SW 1271 (cell line): ENCODE measurements around the gene XPR1.

Experiments
- DNase-seq, 2 experiments: peaks; one replicate each; lab custom pipeline; 2025; lab: John Stamatoyannopoulos, UW

XPR1 gene

GRCh38 chr1:180615493-180616290, 16.1 kb upstream of the XPR1 start:
- DNase-seq, result no peak

DNA sequence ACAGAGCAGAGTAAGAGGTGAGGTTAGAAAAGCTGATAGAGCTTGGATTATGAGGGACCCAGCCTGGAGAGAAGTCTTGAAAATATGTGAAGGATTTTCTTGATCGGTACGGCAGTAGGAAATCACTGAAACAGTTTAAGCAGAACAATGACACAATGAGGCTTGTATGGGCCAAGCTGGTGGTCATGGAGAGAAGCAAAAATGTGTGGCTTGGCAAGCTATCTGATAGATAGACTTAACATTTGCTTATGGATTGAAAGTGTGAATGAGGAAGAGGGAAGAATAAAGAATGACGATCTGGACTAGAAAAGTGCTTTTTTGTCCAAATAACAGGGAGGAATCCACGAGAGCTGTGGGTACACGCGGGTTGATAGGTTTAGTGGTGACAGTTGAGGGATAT, 15.4 kb upstream of the XPR1 start:
- no peak for DNase-seq

DNA sequence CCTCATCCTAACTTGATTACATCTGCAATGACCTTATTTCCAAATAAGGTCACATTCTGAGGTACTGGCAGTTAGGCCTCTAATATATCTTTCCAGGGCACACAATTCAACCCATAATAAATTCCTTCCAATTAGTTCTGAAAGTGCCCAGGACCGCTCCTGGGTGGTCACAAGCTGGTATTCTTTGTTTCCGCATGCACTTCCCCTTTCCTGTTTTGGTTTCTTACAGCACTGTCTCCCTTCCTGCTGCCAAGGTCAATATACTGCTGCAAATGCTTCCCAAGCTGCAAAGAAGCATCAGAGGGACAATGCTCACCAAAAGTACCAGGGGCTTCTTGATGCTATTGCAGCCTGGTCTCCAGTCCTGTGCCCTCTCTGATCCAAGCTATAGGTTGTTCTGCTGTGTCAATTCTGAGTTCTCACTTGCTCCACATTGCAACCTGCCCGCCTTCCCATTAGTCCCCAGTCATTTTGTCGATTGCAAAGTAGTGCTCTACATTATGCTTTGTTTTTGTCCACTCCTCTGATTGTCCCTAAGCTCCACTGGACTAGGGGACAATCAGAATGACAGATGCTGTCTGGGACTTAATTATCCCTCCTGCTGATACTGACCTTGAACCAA, 13.9 kb upstream of the XPR1 start:
- no peak for DNase-seq

- no peak for DNase-seq
These were observed 11.2 kb upstream of the XPR1 start for GRCh38 chr1:180620581-180620980.

DNA sequence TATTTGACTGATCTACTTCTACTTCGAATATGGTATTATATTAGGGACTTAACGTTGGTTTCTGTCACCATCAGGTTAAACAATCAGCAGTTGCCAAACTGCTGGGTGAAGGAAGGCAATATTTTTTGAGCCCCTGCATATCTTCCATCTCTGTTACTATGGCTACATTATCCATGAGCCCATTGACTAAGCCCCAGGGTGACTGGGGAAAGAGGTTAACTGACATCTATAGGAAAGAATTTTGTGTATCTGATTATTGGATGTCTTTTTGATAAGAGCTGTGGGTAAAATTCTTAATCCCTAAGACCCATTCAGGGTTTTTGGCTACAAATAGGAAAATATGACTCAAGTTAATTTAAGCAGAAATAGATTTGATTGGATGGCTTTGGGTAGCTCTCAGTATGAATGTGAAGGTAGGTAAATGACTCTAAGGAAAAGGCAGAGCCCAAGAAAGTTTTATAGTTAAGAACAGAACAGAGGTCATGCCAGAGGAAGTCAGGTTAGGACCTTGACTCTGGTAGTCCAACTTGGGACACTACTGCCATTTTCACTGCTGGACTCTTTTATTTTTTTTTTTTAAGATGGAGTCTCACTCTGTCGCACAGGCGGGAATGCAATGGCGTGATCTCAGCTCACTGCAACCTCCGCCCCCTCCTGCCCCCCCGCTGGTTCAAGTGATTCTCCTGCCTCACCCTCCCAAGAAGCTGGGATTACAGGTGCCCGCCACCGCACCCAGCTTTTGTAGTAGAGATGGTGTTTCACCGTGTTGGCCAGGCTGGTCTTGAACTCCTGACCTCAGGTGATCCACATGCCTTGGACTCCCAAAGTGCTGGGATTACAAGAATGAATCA, 8.9 kb upstream of the XPR1 start:
- DNase-seq, result no peak

- no peak for DNase-seq
These were observed 8.1 kb upstream of the XPR1 start for GRCh38 chr1:180623579-180624347.

- no peak for DNase-seq
These were observed 5.1 kb upstream of the XPR1 start for GRCh38 chr1:180626711-180627110.

- DNase-seq, result no peak
These were observed 4.4 kb upstream of the XPR1 start for GRCh38 chr1:180627411-180627810.

GRCh38 chr1:180628646-180629045, 3.2 kb upstream of the XPR1 start:
- no peak for DNase-seq

DNA sequence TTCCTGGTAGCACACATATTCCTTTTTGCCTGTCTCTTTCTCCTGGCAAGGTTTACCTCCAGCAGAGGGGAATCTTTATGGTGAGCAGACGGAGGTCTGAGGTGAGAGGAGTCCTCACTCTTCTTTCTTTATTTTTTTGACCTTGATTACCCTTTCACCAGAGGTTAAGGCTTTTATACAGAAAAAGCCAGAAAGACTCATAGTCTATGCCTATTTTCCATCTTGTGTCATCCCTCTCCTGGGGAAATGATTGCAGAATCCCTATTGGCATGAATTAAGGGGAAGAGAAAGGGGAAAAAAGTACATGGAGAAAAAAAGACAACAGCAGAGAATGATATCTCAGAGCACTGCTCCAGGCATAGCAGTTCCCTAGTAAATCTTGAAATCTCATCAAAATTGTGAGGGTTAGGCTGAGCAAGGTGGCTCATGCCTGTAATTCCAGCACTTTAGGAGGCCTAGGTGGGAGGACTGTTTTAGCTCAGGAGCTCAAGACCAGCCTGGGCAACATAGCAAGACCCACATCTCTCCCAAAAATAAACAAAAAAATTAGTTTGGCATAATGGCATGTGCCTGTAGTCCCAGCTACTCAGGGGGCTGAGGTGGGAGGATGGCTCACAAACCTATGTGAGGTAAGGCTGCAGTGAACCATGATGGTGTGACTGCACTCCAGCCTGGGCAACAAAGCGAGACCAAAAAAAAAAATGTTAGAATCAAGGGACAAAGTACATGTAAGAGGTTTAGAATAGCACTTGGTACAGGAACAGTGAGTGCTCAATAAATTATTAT, 1.2 kb upstream of the XPR1 start:
- DNase-seq, result no peak

- DNase-seq, result no peak
These were observed 542 bp upstream of the XPR1 start for GRCh38 chr1:180631194-180631765.

- no peak for DNase-seq
These were observed 669 bp downstream of the XPR1 start for GRCh38 chr1:180632326-180633056.

DNA sequence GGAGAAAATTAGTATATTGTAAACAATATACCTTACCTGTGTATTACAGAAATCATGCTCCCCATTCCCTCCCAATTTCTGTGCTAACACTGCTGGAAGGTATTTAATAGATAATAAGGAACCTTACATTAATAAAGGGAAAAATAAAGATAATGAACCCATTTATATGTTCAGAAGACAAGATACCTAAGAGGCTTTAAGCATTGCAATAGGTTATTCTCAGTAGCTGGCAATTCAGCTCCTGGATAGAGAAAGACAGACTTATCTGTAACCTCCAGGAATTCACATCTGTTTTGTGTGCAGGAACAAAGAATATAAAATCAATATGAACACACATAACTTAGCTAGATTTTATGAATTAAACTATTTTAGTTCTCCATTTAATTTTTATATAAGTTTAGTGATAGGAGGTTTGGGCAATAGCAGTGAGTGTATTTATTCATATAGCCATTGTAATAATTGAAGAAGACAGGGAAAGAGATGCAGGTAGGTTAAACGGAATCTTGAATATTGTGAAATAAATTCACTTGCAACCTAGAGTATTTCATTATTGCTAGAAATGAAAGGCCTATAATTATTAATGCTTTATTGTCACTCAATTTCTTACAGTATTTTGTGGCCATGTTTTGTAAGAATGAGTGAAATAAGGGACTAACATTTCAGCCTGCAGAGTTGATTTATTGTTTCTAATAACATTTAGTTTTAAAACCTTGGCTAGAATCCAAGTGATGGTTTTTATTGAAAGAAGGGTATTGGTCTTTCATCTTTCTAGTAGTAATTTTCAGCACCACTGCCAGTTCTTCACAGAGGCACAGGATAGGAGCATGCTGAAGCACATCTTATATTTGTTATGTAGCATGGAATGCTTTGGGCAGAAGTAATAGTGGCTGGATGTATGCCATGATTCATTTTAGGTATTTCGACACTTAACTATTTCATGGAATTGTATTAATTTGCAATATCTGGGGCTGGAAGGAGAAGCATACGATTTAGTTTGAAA, 1.5 kb downstream of the XPR1 start:
- no peak for DNase-seq

DNA sequence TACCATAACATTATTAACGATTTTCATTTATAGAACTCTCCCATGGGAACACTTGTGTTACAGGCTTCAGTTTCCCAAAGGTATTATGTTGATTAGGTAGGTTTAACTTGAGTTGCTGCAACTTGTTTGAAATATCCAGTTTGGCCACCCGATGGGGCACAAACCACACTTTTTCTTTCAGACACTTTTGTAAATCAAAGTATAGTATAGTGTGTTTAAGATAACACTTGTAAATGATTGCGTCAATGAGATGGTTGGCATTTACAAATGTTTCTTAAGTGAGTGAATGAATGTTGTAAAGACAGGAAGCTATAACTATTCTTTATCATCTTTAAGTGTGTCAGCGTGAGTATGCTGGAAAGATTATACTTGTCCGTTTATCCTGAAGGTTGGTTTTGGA, 4.3 kb downstream of the XPR1 start:
- no peak for DNase-seq

GRCh38 chr1:180639871-180640270, 8.0 kb downstream of the XPR1 start:
- DNase-seq, result no peak

DNA sequence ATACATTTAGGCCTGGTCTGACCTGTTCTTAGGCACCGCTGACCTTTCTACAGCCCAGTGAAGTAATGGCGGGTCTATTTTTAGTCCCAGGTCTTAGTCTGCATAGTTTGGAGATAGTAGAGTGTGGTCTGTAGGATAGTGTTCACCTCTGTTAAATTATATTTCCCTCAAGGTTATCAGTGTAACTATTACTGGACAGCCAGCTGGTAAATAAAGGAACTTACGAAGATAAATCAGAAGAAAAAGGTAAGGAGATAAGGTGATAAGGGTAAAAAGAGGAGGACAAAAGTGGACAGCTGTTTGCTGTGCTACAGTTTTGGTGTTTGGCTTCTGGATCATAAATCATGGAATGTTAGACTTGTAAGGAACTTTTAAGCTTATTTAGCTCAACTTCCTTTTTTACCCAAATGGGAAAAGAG, 8.7 kb downstream of the XPR1 start:
- DNase-seq, result no peak

DNA sequence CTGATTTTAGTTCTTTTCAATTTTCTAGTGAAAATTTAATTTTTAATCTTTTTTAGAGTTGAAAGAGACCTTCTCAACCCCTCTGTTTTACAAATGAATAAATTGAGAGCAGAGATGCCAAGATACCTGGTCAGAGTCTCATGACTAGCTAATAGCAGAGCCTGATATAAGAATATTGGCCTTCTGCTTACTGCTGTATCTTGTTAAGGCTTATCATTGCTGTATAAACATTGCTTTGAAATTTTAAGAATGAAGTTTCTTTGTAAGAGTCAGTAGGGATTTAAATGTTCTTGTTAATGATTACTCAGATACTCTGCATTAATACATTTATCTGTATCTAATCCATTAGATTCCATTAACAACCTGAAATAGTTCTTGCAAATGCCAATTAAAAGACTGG, 9.8 kb downstream of the XPR1 start:
- DNase-seq, result no peak

DNA sequence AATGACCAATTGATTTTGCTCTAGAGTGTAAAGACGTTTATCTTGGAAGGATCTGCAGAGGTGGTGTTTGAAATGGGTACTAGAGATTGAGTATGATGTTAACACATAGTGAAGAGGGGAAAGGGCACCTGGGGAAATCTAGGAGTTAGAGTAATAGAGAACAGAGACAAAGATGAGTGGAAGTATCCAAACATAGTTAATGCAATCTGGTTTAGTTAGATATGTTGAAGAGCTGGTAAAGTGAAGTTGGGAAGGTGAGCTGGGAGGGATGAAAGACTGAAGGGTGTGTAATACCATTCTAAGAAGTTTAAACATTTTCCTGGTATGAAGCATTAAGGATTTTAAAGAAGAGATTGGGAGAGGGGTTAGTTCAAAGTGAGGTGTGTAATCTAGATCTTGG, 11.0 kb downstream of the XPR1 start:
- DNase-seq, result no peak

GRCh38 chr1:180643693-180644092, 11.9 kb downstream of the XPR1 start:
- no peak for DNase-seq
